GM23248 (cell line): ENCODE data around the gene SMG9. TPM values are rescaled to one million over a fixed set of nuclear protein-coding genes. Genes with fewer than 3 reads are reported as not detected.

Experiments used
- DNase-seq: peaks from one replicate; pipeline ENCODE4 v3.0.0-alpha.2; 2015
- H2AFZ ChIP-seq: fragments of 200-600 bp; sonication (generic); 2 replicates; pipeline ENCODE4 v1.6.1; 2016; ENCODE audit warnings: antibody characterized with exemption
- H3F3A ChIP-seq: fragments of 200-600 bp; sonication (generic); 2 replicates; pipeline ENCODE4 v1.6.1; 2016; ENCODE audit warnings: mild to moderate bottlenecking, antibody characterized with exemption, mixed run types; ENCODE audit not compliant: insufficient read depth
- H3K27ac ChIP-seq: fragments of 200-600 bp; sonication (generic); 2 replicates; pipeline ENCODE4 v1.5.1; 2016; ENCODE audit warnings: mild to moderate bottlenecking
- H3K27me3 ChIP-seq: fragments of 200-600 bp; sonication (generic); replicated peaks from 2 replicates; pipeline ENCODE4 v1.6.1; 2016; ENCODE audit warnings: mild to moderate bottlenecking; ENCODE audit not compliant: insufficient read depth
- H3K36me3 ChIP-seq: fragments of 200-600 bp; sonication (generic); 2 replicates; pipeline ENCODE4 v1.6.1; 2016; ENCODE audit warnings: low read depth, mild to moderate bottlenecking
- H3K4me1 ChIP-seq: fragments of 200-600 bp; sonication (generic); 2 replicates; pipeline ENCODE4 v1.6.1; 2016; ENCODE audit warnings: mild to moderate bottlenecking; ENCODE audit not compliant: insufficient read depth
- H3K4me2 ChIP-seq: fragments of 200-600 bp; sonication (generic); one replicate; pipeline ENCODE4 v1.6.1; 2016; ENCODE audit warnings: mild to moderate bottlenecking; ENCODE audit not compliant: unreplicated experiment
- H3K4me3 ChIP-seq: fragments of 200-600 bp; sonication (generic); 2 replicates; pipeline ENCODE4 v1.5.1; 2016; ENCODE audit warnings: mild to moderate bottlenecking
- H3K79me2 ChIP-seq: fragments of 200-600 bp; sonication (generic); 2 replicates; pipeline ENCODE4 v1.6.1; 2016; ENCODE audit warnings: mild to moderate bottlenecking; ENCODE audit not compliant: insufficient read depth
- H3K9ac ChIP-seq: fragments of 200-600 bp; sonication (generic); 2 replicates; pipeline ENCODE4 v1.6.1; 2016; ENCODE audit warnings: mild to moderate bottlenecking
- H3K9me2 ChIP-seq: fragments of 200-600 bp; sonication (generic); 2 replicates; pipeline ENCODE4 v1.6.1; 2016; ENCODE audit warnings: mixed run types, mild to moderate bottlenecking, moderate library complexity; ENCODE audit not compliant: insufficient read depth
- H3K9me3 ChIP-seq: fragments of 200-600 bp; sonication (generic); one replicate; pipeline ENCODE4 v1.6.1; 2017; ENCODE audit warnings: low read depth
- H4K20me1 ChIP-seq: fragments of 200-600 bp; sonication (generic); 2 replicates; pipeline ENCODE4 v1.6.0; 2016; ENCODE audit not compliant: insufficient read depth
- EZH2 ChIP-seq: fragments of 200-600 bp; sonication (generic); IDR thresholded peaks from 2 replicates; pipeline ENCODE4 v1.6.1; 2018; ENCODE audit warnings: antibody characterized with exemption, mild to moderate bottlenecking; ENCODE audit not compliant: insufficient read depth, poor library complexity, severe bottlenecking
- EZH2phosphoT487 ChIP-seq: fragments of 200-600 bp; sonication (generic); IDR thresholded peaks from 2 replicates; pipeline ENCODE4 v1.6.1; 2018; ENCODE audit warnings: antibody characterized with exemption, moderate library complexity, mild to moderate bottlenecking, low read depth; ENCODE audit not compliant: insufficient read depth
- WGBS, 2 experiments: methylation state at CpG; one replicate each; pipeline ENCODE4 v1.1.6; 2015 to 2017; ENCODE audit warnings: low lambda C conversion rate in 2 of 2, low coverage in 1 of 2; ENCODE audit errors: missing lambda C conversion rate in 2 of 2; 5-methylcytosine and 5-hydroxymethylcytosine counted together
- in situ Hi-C: fragments of 300-500 bp; cut with MboI; formaldehyde crosslinking; loops from 2 replicates; pipeline ENCODE4 v1.15.0; 2020
- polyA plus RNA-seq: library from polyadenylated mRNA; unstranded; fragments of >200 nt; fragmentation: Nextera tagmentation; extraction: Ambion mirVana; gene quantifications from 2 replicates; pipeline ENCODE4 v1.2.1, GENCODE V29; 2016
- total RNA-seq: library from RNA; depleted of rRNA; stranded (reverse); fragments of >200 nt; shearing (Covaris generic); gene quantifications from 2 replicates; pipeline ENCODE4 v1.2.3, GENCODE V29; 2014

The SMG9 gene
- total and polyA plus RNA-seq, 2 experiments from 2014 or later: 13.0 to 23.2 TPM

- in situ Hi-C loops: no loop called here
- Histone ChIP-seq H3K27me3 (no peaks in the 10 kb centered on the region), H3K27ac (no peak overlapping the region), H3K9ac (no peak overlapping the region), H3K4me1 (peaks cover 41% of the 10 kb centered on the region), H3K79me2 (no peaks in the 10 kb centered on the region; the same call in 1 of the 2 replicates), H3K4me3 (no peak overlapping the region), H4K20me1 (no peaks in the 10 kb centered on the region), H3K4me2 (no peak overlapping the region), H2AFZ (no peak overlapping the region), H3F3A (no peaks in the 10 kb centered on the region; the same call in 1 of the 2 replicates), H3K9me3 (no peaks in the 10 kb centered on the region), H3K9me2 (no peaks in the 10 kb centered on the region), H3K36me3 (no peaks in the 10 kb centered on the region)
- TF ChIP-seq EZH2phosphoT487: no peak
- TF ChIP-seq EZH2: no peak
- no peak for DNase-seq
- 27 to 30% methylated on average over 8 of the region's 8 CpGs for WGBS, 2 experiments
Measured at GRCh38 chr19:43782311-43782660, 27.5 kb upstream of the SMG9 start.

- H3F3A ChIP-seq: no peaks in the 10 kb centered on the region; the same call in 1 of the 2 replicates
- TF ChIP-seq EZH2phosphoT487 (no peak), EZH2 (no peak)
- no peaks in the 10 kb centered on the region for H3K36me3 ChIP-seq
- H4K20me1 ChIP-seq: no peaks in the 10 kb centered on the region
- 85 to 87% methylated on average over 14 of the region's 14 CpGs for WGBS, 2 experiments
- H3K9ac ChIP-seq: peak overlapping the region; percentile 72
- H2AFZ ChIP-seq: 0 out of 2 replicates have a peak overlapping the region, but pooled peaks have one; percentile 58
- peak overlapping the region; percentile 24; the same call in 1 of the 2 replicates for H3K27ac ChIP-seq
- in situ Hi-C loops: no loop called here
- H3K4me2 ChIP-seq: peak overlapping the region; percentile 69
- H3K4me1 ChIP-seq: peaks cover 41% of the 10 kb centered on the region
- no peaks in the 10 kb centered on the region for H3K27me3 ChIP-seq
- H3K9me3 ChIP-seq: no peaks in the 10 kb centered on the region
- no peak overlapping the region for H3K4me3 ChIP-seq
- H3K9me2 ChIP-seq: no peaks in the 10 kb centered on the region
- H3K79me2 ChIP-seq: no peaks in the 10 kb centered on the region; the same call in 1 of the 2 replicates
- no peak for DNase-seq
Measured at GRCh38 chr19:43781630-43782310, 27.0 kb upstream of the SMG9 start.

GRCh38 chr19:43780706-43781525, 26.2 kb upstream of the SMG9 start, which contains the start of gene KCNN4:
KCNN4 (minus strand) TSS chr19:43780973; CDS start chr19:43780861, 112 bp downstream.
- TF ChIP-seq EZH2 (no peak), EZH2phosphoT487 (no peak)
- in situ Hi-C loops: no loop called here
- WGBS, 2 experiments: 14 to 16% methylated on average over 18 to 19 of the region's 19 CpGs
- peak within 1 kb of the TSS; percentile 24; the same call in 1 of the 2 replicates for H3K27ac ChIP-seq
- peaks cover 41% of the 10 kb centered on the region for H3K4me1 ChIP-seq
- H4K20me1 ChIP-seq: no peaks in the 10 kb centered on the region
- H3K9ac ChIP-seq: peak within 1 kb of the TSS; percentile 72
- no peaks in the 10 kb centered on the region for H3K36me3 ChIP-seq
- peak within 1 kb of the TSS; percentile 69 for H3K4me2 ChIP-seq
- H3F3A ChIP-seq: no peaks in the 10 kb centered on the region; the same call in 1 of the 2 replicates
- peak within 1 kb of the TSS; percentile 65 for H3K4me3 ChIP-seq
- DNase-seq: peak; percentile 85
- no peaks in the 10 kb centered on the region; the same call in 1 of the 2 replicates for H3K79me2 ChIP-seq
- H3K9me3 ChIP-seq: no peaks in the 10 kb centered on the region
- H3K9me2 ChIP-seq: no peaks in the 10 kb centered on the region
- peak within 1 kb of the TSS; percentile 58 for H2AFZ ChIP-seq
- no peaks in the 10 kb centered on the region for H3K27me3 ChIP-seq

- in situ Hi-C loops: no loop called here
- DNase-seq: no peak
- Histone ChIP-seq H3K4me3 (peak overlapping the region; percentile 65), H3K9ac (peak overlapping the region; percentile 72), H3F3A (no peaks in the 10 kb centered on the region; the same call in 1 of the 2 replicates), H4K20me1 (no peaks in the 10 kb centered on the region), H2AFZ (no peak overlapping the region), H3K27me3 (no peaks in the 10 kb centered on the region), H3K4me1 (peaks cover 37% of the 10 kb centered on the region), H3K4me2 (peak overlapping the region; percentile 69), H3K9me2 (no peaks in the 10 kb centered on the region), H3K9me3 (no peaks in the 10 kb centered on the region), H3K36me3 (no peaks in the 10 kb centered on the region), H3K27ac (no peak overlapping the region), H3K79me2 (no peaks in the 10 kb centered on the region; the same call in 1 of the 2 replicates)
- no peak for TF ChIP-seq EZH2
- no peak for TF ChIP-seq EZH2phosphoT487
- 48 to 53% methylated on average over 3 of the region's 3 CpGs for WGBS, 2 experiments
Measured at GRCh38 chr19:43779820-43780219, 25.1 kb upstream of the SMG9 start.
